ENCODE results near the gene LRBA.
A peak's percentile ranks its signal among the peaks of the same experiment; 100 is the strongest.

Gene LRBA

DNA sequence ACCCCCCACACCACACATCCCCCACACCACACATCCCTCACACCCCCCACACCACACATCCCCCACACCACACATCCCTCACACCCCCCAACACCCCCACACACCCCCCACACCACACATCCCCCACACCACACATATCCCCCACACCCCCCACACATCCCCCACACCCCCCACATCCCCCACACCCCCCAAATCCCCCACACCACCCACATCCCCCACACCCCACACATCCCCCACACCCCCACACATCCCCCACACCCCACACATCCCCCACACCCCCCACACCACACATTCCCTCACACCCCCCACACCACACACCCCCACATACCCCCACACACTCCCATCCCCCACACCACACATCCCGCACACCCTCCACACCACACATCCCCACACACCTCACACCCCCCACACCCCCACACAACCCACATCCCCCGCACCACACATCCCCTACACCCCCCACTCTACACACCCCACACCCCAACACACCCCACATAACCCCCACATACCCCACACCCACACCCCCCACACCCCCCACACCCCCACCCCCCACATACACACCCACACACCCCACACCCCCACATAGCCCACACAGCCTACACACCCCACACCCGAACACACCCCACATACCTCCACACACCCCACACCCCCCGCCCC, 764.0 kb downstream of the LRBA start:
- in situ Hi-C loops (cut with MboI; ENCODE audit: low pct_unique_long_range_greater_than_20kb, low sequenced_read_pairs, unreplicated experiment): no loop called here
- TF ChIP-seq, protein P1, sequence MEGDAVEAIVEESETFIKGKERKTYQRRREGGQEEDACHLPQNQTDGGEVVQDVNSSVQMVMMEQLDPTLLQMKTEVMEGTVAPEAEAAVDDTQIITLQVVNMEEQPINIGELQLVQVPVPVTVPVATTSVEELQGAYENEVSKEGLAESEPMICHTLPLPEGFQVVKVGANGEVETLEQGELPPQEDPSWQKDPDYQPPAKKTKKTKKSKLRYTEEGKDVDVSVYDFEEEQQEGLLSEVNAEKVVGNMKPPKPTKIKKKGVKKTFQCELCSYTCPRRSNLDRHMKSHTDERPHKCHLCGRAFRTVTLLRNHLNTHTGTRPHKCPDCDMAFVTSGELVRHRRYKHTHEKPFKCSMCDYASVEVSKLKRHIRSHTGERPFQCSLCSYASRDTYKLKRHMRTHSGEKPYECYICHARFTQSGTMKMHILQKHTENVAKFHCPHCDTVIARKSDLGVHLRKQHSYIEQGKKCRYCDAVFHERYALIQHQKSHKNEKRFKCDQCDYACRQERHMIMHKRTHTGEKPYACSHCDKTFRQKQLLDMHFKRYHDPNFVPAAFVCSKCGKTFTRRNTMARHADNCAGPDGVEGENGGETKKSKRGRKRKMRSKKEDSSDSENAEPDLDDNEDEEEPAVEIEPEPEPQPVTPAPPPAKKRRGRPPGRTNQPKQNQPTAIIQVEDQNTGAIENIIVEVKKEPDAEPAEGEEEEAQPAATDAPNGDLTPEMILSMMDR (IDR thresholded peaks at IDR 0.05; ENCODE audit: extremely low read depth, insufficient read depth, missing control alignments): no peak
- DNase-seq (ENCODE audit: low spot score): peak; percentile 70

GRCh38 chr4:150250293-150250997, 764.6 kb downstream of the LRBA start:
- DNase-seq (ENCODE audit: low spot score): no peak
- in situ Hi-C loops (cut with MboI; ENCODE audit: low pct_unique_long_range_greater_than_20kb, low sequenced_read_pairs, unreplicated experiment): no loop called here
- TF ChIP-seq, protein P1 (IDR thresholded peaks at IDR 0.05; ENCODE audit: extremely low read depth, insufficient read depth, missing control alignments): no peak

DNA sequence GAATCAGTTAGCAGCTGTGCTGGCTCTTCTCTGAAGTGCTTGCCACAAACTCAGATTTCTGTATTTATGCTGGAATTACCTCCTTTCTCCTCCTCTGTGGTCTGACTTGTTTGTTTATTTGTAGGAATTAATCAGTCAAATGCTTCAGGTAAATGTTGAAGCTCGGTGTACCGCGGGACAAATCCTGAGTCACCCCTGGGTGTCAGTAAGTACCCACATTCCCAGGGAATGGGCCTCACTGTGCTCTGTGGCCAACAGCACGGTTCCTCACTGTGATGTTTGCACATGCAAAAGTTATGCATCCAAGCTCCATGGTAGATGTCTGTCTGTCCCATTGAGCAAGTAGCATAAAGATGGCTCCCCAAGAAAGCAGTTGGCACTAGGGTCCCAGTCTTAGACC, 766.9 kb downstream of the LRBA start:
- no peak for DNase-seq (ENCODE audit: low spot score)
- TF ChIP-seq, protein P1 (IDR thresholded peaks at IDR 0.05; ENCODE audit: extremely low read depth, insufficient read depth, missing control alignments): no peak
- in situ Hi-C loops (cut with MboI; ENCODE audit: low pct_unique_long_range_greater_than_20kb, low sequenced_read_pairs, unreplicated experiment): no loop called here

DNA sequence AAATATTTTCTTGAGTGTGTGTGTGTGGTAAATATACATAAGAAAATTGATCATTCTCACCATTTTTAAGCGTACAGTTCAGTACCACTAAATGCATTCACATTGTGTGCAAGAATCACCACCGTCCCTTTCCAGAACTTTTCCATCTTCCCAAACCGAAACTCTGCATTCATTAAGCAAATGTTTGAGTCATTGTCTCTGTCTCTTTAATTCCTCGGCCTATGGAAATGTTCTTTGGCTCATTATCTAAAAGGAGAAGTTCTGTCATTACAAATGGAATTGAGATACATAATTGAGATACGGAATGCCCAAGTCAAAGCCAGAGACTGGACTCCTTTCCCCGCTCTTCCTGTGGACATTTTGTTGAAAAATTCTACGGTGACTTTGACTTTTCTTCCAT, 767.9 kb downstream of the LRBA start:
- no peak for DNase-seq (ENCODE audit: low spot score)
- TF ChIP-seq, protein P1 (IDR thresholded peaks at IDR 0.05; ENCODE audit: extremely low read depth, insufficient read depth, missing control alignments): no peak
- in situ Hi-C loops (cut with MboI; ENCODE audit: low pct_unique_long_range_greater_than_20kb, low sequenced_read_pairs, unreplicated experiment): no loop called here

DNA sequence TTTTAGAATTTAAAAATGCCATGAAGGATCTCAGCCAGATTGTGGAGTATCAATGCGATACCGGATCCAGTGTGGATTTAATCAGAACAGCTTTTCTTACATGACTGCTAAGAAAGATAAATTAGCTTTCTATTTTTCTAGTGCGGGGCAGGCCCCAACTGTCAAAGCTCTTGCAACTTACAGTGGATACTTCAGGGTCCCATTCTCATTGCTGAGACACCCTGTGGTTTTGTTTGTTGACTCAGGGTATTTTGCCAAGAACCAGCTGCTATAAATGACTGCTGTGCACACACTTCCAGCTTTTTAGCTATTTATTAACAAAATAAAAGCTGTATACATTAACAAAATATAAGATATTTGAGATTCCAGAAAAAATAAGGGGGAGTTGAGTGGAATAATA, 770.5 kb downstream of the LRBA start:
- TF ChIP-seq, protein P1 (IDR thresholded peaks at IDR 0.05; ENCODE audit: extremely low read depth, insufficient read depth, missing control alignments): no peak
- no peak for DNase-seq (ENCODE audit: low spot score)
- in situ Hi-C loops (cut with MboI; ENCODE audit: low pct_unique_long_range_greater_than_20kb, low sequenced_read_pairs, unreplicated experiment): no loop called here

DNA sequence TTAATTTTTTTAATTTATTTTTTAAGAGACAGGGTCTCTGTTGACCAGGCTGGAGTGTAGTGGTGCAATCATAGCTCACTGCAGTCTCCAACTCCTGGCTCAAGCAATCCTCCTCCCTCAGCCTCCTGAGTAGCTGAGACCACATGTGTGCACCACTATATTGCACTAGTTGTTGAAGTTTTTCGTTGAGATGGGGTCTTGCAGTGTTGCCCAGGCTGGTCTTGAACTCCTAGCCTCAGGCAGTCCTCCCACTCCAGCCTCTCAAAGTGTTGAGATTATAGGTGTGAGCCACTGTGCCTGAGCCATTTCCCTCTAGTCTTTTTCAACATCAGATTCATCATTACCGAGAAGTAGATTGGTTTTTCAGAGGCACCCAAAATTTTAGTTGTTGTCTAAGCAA, 771.2 kb downstream of the LRBA start:
- TF ChIP-seq, protein P1 (IDR thresholded peaks at IDR 0.05; ENCODE audit: extremely low read depth, insufficient read depth, missing control alignments): no peak
- no peak for DNase-seq (ENCODE audit: low spot score)
- in situ Hi-C loops (cut with MboI; ENCODE audit: low pct_unique_long_range_greater_than_20kb, low sequenced_read_pairs, unreplicated experiment): no loop called here

Data from GM13977 (cell line).